Measurements from ENCODE around the gene FBLIM1.
"Not testable (repeated sequence)": the region's sequence is repeated elsewhere in the genome, so short reads cannot be mapped to it uniquely, and the experiment has no call there.

The FBLIM1 gene

DNA sequence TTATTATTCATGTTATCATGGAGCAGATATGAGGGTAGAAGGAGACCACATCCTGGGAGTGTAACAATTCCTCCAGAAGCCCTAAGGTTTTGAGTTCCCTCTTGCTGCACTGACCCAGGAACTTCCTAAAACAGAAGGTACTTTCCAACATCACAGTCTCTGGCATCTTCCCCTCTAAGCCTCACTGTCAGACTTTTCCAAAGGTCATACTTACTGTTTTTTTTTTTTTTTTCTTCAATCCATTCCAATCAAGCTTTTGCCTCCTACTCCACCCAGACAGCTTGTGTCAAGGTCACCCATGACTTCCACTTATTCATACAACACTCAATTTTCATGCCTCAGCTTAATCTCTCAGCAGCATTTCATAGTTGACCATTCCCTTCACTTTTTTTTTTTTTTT is 67.2 kb downstream of the FBLIM1 start:
- DNase-seq, result no peak

- no peak for DNase-seq
Observed at GRCh38 chr1:15826810-15827507, 68.4 kb downstream of the FBLIM1 start.

GRCh38 chr1:15827567-15827966 is 69.0 kb downstream of the FBLIM1 start:
- DNase-seq, result not testable (repeated sequence)

DNA sequence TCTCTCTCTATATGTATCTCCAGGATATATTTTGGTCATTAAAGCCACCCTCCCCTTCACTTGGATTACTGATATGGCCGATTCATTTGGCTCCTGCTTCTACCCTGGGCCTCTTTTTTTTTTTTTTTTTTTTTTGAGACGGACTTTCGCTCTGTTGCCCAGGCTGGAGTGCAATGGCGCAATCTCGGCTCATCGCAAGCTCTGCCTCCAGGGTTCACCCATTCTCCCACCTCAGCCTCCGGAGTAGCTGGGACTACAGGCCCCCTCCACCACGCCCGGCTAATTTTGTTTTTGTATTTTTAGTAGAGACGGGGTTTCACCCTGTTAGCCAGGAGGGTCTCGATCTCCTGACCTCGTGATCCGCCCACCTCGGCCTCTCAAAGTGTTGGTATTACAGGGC is 70.3 kb downstream of the FBLIM1 start:
- DNase-seq, result not testable (repeated sequence)

GRCh38 chr1:15830258-15830657 is 71.7 kb downstream of the FBLIM1 start:
- DNase-seq, result no peak

- DNase-seq, result peak; percentile 10
Observed at GRCh38 chr1:15833069-15833679, 74.6 kb downstream of the FBLIM1 start.

GRCh38 chr1:15833842-15834405 is 75.3 kb downstream of the FBLIM1 start:
- DNase-seq, result no peak

- peak; percentile 95 for DNase-seq
Observed at GRCh38 chr1:15834406-15835204, 76.0 kb downstream of the FBLIM1 start.

DNA sequence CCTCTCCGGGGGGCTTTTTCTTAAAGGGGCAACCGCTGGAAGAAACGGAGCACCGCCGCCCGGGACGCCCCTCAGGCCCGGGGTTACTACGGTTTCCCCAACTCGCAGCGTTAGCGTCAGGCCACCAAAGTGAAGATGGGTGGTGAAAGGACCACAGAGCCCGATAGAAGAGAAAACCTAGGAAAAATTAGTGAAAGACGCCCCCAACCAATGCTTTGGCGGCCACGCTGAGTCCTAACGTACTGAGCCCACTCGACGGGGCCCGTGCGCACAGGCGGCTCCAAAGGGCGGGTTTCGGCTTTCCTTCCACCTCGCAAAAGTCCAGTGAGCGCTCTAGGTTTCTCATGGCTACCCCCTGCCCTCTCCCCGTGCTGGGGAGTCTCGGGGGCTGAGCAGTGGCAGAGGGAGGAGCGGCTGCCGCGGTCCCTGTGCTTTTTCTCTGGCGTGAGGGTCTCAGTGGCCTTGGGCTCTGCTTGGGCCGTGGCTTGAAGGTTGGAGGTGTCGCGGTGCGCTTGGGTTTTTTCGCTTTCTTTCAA is 76.7 kb downstream of the FBLIM1 start:
- DNase-seq, result peak; percentile 70

- DNase-seq, result peak; percentile 99
Observed at GRCh38 chr1:15835741-15836510, 77.3 kb downstream of the FBLIM1 start.
